Progenitor cell of endocrine pancreas (in vitro differentiated cells): ENCODE measurements around the gene KDM7A. TPM values are rescaled to one million over a fixed set of nuclear protein-coding genes. Genes with fewer than 3 reads are reported as not detected.

Source experiments
- DNase-seq: peaks from one replicate; pipeline ENCODE4 v3.0.0; 2021; ENCODE audit warnings: low spot score; ENCODE audit not compliant: unreplicated experiment
- H3K27ac Mint-ChIP-seq: 2 replicates; pipeline ENCODE4 v1.8.0; 2021; ENCODE audit warnings: mild to moderate bottlenecking, moderate library complexity, mixed read lengths
- H3K27me3 Mint-ChIP-seq: 2 replicates; pipeline ENCODE4 v1.8.0; 2021; ENCODE audit warnings: mixed read lengths
- H3K36me3 Mint-ChIP-seq: 2 replicates; pipeline ENCODE4 v1.8.0; 2022; ENCODE audit warnings: mixed read lengths; ENCODE audit not compliant: insufficient read depth
- H3K4me1 Mint-ChIP-seq: 2 replicates; pipeline ENCODE4 v1.8.0; 2021; ENCODE audit warnings: low read depth, mixed read lengths
- H3K4me3 Mint-ChIP-seq: 2 replicates; pipeline ENCODE4 v1.8.0; 2021; ENCODE audit warnings: low read depth, mild to moderate bottlenecking, moderate library complexity, mixed read lengths
- H3K9me3 Mint-ChIP-seq: 2 replicates; pipeline ENCODE4 v1.8.0; 2021; ENCODE audit warnings: low read depth, mixed read lengths
- CTCF ChIP-seq: fragments of 200-600 bp; sonication (generic); IDR thresholded peaks from one replicate; pipeline ENCODE4 v1.5.0; 2021; ENCODE audit warnings: antibody characterized with exemption, mild to moderate bottlenecking; ENCODE audit not compliant: unreplicated experiment
- total RNA-seq: library from RNA; stranded (reverse); gene quantifications from 2 replicates; pipeline ENCODE4 v1.2.1, GENCODE V29; 2021

Gene KDM7A
- total RNA-seq, 1 donor from 2014 or later, result 13.8 TPM

DNA sequence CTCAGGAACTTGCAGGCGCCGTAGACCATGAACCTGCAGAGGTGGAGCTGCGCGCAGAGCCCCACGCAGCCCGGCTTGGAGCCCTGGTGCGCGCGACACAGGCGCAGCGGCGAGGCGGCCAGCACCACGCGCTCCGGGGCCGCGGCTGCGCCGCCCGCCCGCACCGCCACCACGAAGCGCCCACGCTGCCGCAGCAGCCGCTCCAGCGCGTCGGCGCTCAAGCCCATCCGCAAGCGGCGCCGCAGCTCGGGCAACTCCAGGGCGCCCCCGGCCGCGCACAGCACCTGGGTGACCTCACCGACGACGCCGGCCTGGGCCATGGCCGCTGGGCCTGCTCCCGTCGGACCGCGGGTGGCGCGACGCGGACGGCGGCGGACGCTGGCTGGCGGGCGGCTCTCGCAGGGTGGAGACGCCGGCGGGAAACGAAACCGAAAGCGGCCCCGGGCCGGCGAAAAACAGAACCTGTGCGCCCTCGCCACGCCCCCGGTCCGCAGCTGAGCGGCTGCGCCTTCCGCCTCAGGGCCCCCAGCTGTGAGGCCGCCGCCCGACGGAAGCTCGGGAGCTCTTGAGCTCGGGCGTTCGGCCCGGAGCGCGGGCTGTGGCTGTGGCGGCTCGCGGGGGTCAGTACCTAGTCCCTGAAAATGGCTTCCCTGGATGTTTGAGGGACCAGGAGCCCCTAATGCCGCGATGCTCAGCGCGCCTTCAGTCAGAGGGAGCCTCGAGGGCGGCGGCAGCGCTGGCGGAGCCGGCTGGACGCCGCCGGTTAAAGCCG is 114.1 kb downstream of the KDM7A start, which contains the start of gene PARP12:
TSS of gene PARP12 (minus strand) at position 424 of the 772 bp plus-strand sequence. CDS start at position 320, 104 bp downstream.
- Mint-ChIP-seq H3K36me3 (peaks cover 4% of the 10 kb centered on the region), H3K27ac (peak within 1 kb of the TSS; percentile 63), H3K4me3 (peak within 1 kb of the TSS; percentile 76), H3K9me3 (peaks cover 16% of the 10 kb centered on the region), H3K27me3 (peaks cover 41% of the 10 kb centered on the region), H3K4me1 (no peaks in the 10 kb centered on the region)
- TF ChIP-seq CTCF, result no peak
- DNase-seq, result peak; percentile 56

- peaks cover 45% of the 10 kb centered on the region for H3K27me3 Mint-ChIP-seq
- H3K9me3 Mint-ChIP-seq, result peaks cover 13% of the 10 kb centered on the region
- no peak for DNase-seq
- H3K36me3 Mint-ChIP-seq, result peaks cover 4% of the 10 kb centered on the region
- peak overlapping the region; percentile 63 for H3K27ac Mint-ChIP-seq
- no peak for TF ChIP-seq CTCF
- H3K4me1 Mint-ChIP-seq, result no peaks in the 10 kb centered on the region
- H3K4me3 Mint-ChIP-seq, result peak overlapping the region; percentile 76
Measured at GRCh38 chr7:140062118-140062527, 114.7 kb downstream of the KDM7A start.

- peaks cover 7% of the 10 kb centered on the region for H3K9me3 Mint-ChIP-seq
- no peaks in the 10 kb centered on the region for H3K36me3 Mint-ChIP-seq
- peak overlapping the region; percentile 53 for H3K4me3 Mint-ChIP-seq
- H3K27me3 Mint-ChIP-seq, result peaks cover 47% of the 10 kb centered on the region
- DNase-seq, result no peak
- H3K27ac Mint-ChIP-seq, result no peak overlapping the region
- no peak for TF ChIP-seq CTCF
- H3K4me1 Mint-ChIP-seq, result no peaks in the 10 kb centered on the region
Measured at GRCh38 chr7:140061607-140061930, 115.2 kb downstream of the KDM7A start.

- Mint-ChIP-seq H3K4me3 (peak overlapping the region; percentile 53), H3K36me3 (no peaks in the 10 kb centered on the region), H3K27me3 (peaks cover 47% of the 10 kb centered on the region), H3K4me1 (no peaks in the 10 kb centered on the region), H3K27ac (no peak overlapping the region), H3K9me3 (peaks cover 4% of the 10 kb centered on the region)
- no peak for DNase-seq
- no peak for TF ChIP-seq CTCF
Measured at GRCh38 chr7:140060788-140061606, 115.8 kb downstream of the KDM7A start.

DNA sequence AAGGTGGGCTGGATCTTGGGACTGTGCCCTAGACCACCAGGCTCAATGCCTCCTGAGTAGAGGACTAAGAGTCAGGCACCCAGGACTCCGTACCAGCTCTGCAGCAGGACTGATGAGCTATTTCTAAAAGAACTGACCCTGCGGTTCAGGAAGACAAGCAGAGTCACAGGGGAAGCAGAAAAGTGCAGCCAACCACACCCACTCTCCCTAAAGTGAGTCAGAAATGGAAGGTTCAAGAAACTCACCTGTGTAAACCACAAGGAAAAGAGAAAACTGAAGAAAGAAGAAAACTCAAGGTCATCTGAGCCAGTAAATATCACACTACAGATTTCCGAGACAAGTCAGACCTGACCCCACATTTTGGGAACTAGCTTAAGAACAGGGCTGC is 116.5 kb downstream of the KDM7A start:
- Mint-ChIP-seq H3K9me3 (no peaks in the 10 kb centered on the region), H3K4me3 (no peak overlapping the region), H3K36me3 (no peaks in the 10 kb centered on the region), H3K27me3 (peaks cover 47% of the 10 kb centered on the region), H3K4me1 (no peaks in the 10 kb centered on the region), H3K27ac (no peak overlapping the region)
- no peak for TF ChIP-seq CTCF
- no peak for DNase-seq
